Activated CD4-positive, alpha-beta T cell treated with anti-CD3 and anti-CD28 coated beads for 4 hours (primary cell): Measurements from ENCODE around the gene CEP76.
"Not testable (repeated sequence)": the region's sequence is repeated elsewhere in the genome, so short reads cannot be mapped to it uniquely, and the experiment has no call there.

Experiments used
- DNase-seq, 2 donors: peaks; one replicate each; pipeline ENCODE4 v3.0.0-alpha.2; 2020

The CEP76 gene

GRCh38 chr18:12639990-12640880 lies 62.3 kb downstream of the CEP76 start:
- no peak for DNase-seq

DNA sequence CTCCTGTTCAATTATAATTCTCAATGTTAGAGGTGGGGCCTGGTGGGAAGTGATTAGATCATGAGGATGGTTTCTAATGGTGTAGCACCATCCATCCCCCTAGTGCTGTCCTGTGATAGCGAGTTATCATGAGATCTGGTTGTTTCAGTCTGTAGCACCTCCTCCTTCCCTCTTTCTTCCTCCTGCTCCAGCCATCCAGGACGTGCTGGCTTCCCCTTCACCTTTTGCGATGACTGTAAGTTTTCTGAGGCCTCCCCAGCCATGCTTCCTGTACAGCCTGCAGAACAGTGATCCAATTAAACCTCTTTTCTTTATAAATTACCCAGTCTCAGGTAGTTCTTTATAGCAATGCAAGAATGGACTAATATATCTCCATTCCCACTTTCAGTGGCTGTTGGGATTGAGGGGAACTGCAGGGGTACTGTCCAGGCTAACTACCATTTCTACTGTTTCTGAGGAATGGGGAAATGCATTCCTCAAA lies 63.8 kb downstream of the CEP76 start:
- no peak for DNase-seq

DNA sequence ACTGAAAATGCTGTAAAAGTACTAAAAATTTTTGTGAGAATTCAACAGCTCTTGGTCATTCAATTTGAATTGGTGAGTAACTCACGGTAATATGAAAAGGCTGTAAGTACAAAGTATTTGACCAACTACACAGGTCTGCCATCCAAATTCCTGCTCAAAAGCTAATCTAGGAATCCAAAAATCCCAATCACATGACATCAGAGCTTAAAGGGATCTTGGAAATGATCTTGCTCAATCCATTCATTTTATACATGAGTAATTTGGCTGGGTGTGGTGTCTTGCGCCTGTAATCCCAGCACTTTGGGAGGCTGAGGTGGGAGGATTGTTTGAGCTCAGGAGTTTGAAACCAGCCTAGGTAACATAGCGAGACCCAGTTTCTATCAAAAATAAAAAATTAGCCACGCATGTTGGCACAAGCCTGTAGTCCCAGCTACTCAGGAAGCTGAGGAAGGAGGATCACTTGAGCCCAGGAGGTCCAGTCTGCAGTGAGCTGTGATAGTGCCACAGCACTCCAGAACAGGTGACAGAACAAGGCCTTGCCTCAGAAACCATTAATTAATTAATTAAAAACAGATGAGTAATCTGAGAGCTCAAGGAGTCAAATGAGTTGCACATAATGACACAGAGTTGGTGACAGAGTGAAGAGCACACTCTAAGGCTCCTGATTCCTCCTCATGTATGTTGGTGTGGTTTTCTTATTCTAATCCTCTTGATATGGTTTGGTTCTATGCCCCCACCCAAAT lies 64.5 kb downstream of the CEP76 start:
- DNase-seq: no peak

DNA sequence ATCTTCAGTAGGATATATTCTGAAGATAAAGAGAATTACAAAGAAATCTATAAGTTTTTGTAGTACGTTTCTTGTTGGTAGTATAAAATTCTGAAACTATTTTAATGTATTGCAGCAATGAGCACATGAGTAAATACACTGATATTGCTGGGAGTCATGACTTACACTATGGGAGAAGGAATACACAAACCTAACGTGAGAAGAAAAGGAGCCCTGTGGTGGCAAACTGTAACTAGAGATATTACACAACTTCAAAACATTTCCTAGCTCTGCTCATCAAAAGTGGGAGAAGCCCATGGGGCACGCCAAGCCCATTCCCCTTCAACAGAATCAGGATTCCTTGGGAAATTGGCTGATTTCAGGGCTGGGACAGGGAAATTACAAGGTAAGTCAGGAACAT lies 65.1 kb downstream of the CEP76 start:
- no peak for DNase-seq

- no peak for DNase-seq
These were observed 70.6 kb downstream of the CEP76 start for GRCh38 chr18:12631831-12632477.

DNA sequence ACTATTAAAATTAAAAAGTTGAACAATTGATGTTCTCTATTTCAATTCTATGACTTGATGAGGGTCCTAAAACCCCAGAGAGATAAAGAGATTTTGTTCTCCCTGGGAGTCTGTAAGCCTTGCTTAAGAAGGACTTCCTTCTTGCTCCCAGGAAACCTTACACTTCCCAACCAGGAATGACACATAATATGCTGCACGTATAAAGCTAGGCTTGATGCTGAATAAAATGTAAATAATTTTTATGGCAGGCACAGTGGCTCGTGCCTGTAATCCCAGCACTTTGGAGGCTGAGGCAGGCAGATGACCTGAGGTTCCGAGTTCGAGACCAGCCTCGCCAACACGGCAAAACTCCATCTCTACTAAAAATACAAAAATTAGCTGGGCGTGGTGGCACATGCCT lies 72.4 kb downstream of the CEP76 start:
- DNase-seq: no peak

DNA sequence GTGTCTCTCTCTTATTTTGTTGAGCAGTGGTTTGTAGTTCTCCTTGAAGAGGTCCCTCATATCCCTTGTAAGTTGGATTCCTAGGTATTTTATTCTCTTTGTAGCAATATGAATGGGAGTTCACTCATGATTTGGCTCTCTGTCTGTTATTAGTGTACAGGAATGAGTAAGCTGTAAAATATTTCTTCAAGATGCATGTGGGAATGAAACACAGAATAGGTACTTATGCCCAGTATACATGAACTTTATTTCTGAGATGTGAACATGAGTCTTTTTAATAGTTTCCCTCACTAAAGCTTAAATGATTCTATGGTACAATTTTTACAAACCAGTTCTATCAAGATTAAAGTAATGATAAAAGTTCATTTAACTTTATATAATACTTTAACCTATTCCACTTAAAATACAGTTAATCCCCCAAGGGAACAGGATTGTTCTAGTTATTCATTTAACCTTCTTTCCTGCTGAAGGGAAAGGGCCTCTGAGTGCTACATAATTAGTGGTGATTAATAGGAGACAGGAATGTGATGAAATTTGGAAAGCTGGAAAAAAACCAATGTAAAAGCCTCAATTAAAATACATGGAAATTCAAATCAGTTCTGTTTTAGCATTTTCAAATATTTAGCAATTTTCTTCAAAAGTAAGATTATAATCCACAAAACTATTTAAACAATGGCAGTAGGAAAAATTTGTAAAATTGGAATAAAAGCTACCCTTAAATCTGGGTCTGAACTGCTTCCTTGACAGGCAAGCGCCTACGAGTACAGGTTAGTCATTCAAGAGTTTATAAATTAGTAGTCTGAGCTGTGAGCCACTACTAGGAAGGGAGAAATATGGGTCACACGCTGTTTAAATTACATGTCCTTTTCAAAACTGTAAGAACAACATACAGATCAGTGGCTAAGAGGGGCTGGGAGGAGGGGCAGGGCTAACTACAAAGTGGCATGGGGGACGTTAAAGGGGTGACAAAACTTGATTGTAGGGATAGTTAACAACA lies 73.5 kb downstream of the CEP76 start:
- no peak for DNase-seq

- DNase-seq: not testable (repeated sequence)
These were observed 75.3 kb downstream of the CEP76 start for GRCh38 chr18:12627199-12627598.

DNA sequence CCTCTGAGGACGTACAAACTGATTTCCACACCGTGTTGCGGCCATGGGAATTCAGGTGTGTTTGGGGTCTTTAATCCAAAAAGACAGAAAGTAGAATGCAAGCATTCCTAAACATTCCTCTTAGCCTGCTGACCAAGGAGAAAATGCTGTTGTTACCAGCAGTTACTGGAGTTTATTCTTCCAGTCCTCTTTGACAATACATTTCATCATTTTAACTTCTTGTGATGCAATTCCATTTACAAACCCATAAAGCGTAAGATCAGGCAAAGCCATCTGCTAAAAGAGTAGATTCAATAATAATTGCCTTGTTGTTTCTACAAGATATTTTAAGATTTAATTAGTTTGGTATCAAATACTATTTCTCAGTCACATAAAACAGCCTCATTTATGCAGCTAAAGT lies 77.3 kb downstream of the CEP76 start:
- DNase-seq: no peak
